ENCODE results near the gene SEPHS1. TPM values are rescaled to one million over a fixed set of nuclear protein-coding genes. Genes with fewer than 3 reads are reported as not detected.

The SEPHS1 gene
- total RNA-seq, 6 experiments from 2014 or later: 25.4 to 32.1 (median 29.3) TPM

- DNase-seq (peak; percentile 54 to 81 (median 68)), ATAC-seq (peak; percentile 100)
- Histone ChIP-seq H3K9me3 (no peaks in the 10 kb centered on the region), H3K4me3 (no peak overlapping the region), H3K4me1 (no peaks in the 10 kb centered on the region), H3K36me3 (no peaks in the 10 kb centered on the region), H3K27me3 (no peaks in the 10 kb centered on the region), H3K27ac (no peak overlapping the region)
- intact Hi-C loops (cut with DNase I): loop anchor here in 1 of 2 donors (10.0 kb wide), 2 partner anchors 63 to 163 kb away; no protein-coding TSS in a partner anchor
- WGBS (ENCODE audit: insufficient coverage, low coverage, low lambda C conversion rate, missing lambda C conversion rate): 22% methylated on average over 6 of the region's 6 CpGs
- TF ChIP-seq POLR2A (IDR thresholded peaks at IDR 0.05) (no peak), CTCF (IDR thresholded peaks at IDR 0.05) (peak; percentile 87 to 97 (median 91))
These were observed 23.9 kb upstream of the SEPHS1 start for GRCh38 chr10:13371897-13372470.

DNA sequence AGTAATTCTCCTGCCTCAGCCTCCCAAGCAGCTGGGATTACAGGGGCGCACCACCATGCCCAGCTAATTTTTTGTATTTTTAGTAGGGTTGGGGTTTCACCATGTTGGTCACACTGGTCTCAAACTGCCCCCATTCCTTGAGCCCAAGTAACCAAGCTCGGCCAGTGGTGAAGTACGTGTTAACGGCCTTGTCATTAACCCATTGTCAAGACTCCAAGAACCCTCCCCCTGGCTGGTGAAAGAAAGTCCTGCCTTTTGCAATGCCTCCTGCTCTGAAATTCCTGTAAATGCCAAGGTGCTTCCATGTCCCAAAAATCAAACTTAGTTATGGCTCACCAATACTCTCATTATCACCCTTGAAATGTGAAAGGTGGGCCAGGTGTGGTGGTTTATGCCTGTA, 18.8 kb upstream of the SEPHS1 start:
- WGBS (ENCODE audit: insufficient coverage, low coverage, low lambda C conversion rate, missing lambda C conversion rate): 81% methylated on average over 3 of the region's 4 CpGs
- H3K27me3 ChIP-seq: no peaks in the 10 kb centered on the region

DNA sequence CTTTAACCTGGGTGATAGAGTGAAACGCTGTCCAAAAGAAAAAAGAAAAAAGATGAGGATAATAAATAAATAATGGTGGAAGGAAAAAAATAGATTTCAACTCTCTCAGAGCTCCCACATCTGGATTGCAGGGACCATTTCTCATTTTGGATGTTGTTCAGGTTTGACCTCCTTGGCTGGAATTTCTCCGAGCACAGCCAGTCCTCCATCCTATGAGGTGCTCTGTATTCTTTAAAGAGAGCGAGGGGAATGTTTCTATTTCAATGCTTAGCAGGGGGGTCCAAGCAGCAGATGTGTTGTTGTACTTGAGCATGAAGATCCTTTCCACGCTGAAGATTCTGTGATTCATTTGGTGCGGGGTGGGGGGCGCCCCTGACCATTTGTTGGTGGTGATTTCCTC, 17.7 kb upstream of the SEPHS1 start:
- no peak for TF ChIP-seq CTCF (IDR thresholded peaks at IDR 0.05)
- no peak for TF ChIP-seq POLR2A (IDR thresholded peaks at IDR 0.05)
- WGBS (ENCODE audit: insufficient coverage, low coverage, low lambda C conversion rate, missing lambda C conversion rate): 82% methylated on average over 3 of the region's 6 CpGs
- ATAC-seq: no peak
- Histone ChIP-seq H3K9me3 (no peaks in the 10 kb centered on the region), H3K27ac (no peak overlapping the region), H3K36me3 (no peaks in the 10 kb centered on the region), H3K4me1 (no peaks in the 10 kb centered on the region), H3K4me3 (no peak overlapping the region), H3K27me3 (no peaks in the 10 kb centered on the region)
- intact Hi-C loops (cut with DNase I): no loop called here
- no peak for DNase-seq

More for the DNA sequence above, 18.8 kb upstream of the SEPHS1 start:
- H3K36me3 ChIP-seq: no peaks in the 10 kb centered on the region
- no peak overlapping the region for H3K27ac ChIP-seq
- DNase-seq (no peak), ATAC-seq (no peak)
- TF ChIP-seq POLR2A (IDR thresholded peaks at IDR 0.05) (no peak), CTCF (IDR thresholded peaks at IDR 0.05) (no peak)
- H3K4me3 ChIP-seq: no peak overlapping the region
- intact Hi-C loops (cut with DNase I): no loop called here
- no peaks in the 10 kb centered on the region for H3K9me3 ChIP-seq
- no peaks in the 10 kb centered on the region for H3K4me1 ChIP-seq

GRCh38 chr10:13365243-13365642, 17.1 kb upstream of the SEPHS1 start:
- Histone ChIP-seq H3K27me3 (no peaks in the 10 kb centered on the region), H3K4me1 (no peaks in the 10 kb centered on the region), H3K27ac (no peak overlapping the region), H3K36me3 (no peaks in the 10 kb centered on the region), H3K4me3 (no peak overlapping the region), H3K9me3 (no peaks in the 10 kb centered on the region)
- no peak for TF ChIP-seq POLR2A (IDR thresholded peaks at IDR 0.05)
- TF ChIP-seq CTCF (IDR thresholded peaks at IDR 0.05): no peak
- 53% methylated on average over 5 of the region's 5 CpGs for WGBS (ENCODE audit: insufficient coverage, low coverage, low lambda C conversion rate, missing lambda C conversion rate)
- intact Hi-C loops (cut with DNase I): no loop called here
- DNase-seq (no peak), ATAC-seq (no peak)

All from right lobe of liver (tissue), 6 donors.